ENCODE results near the gene TDRD9.

- TF ChIP-seq POLR2A (IDR thresholded peaks at IDR 0.05; ENCODE audit: low read depth, low read length) (no peak), TAF1 (IDR thresholded peaks at IDR 0.05; ENCODE audit: borderline replicate concordance, low read depth, low read length) (no peak)
Observed at GRCh38 chr14:104062281-104062680, 134.0 kb downstream of the TDRD9 start.

All from GM12892 (cell line).